GM19193 (cell line): ENCODE data around the gene ZNF576.

ENCODE experiments used
- POLR2A ChIP-seq: IDR thresholded peaks from 4 replicates; pipeline ENCODE4 v1.6.1; 2011; ENCODE audit not compliant: insufficient read depth, insufficient read length; ENCODE audit errors: extremely low read depth

ZNF576 gene

DNA sequence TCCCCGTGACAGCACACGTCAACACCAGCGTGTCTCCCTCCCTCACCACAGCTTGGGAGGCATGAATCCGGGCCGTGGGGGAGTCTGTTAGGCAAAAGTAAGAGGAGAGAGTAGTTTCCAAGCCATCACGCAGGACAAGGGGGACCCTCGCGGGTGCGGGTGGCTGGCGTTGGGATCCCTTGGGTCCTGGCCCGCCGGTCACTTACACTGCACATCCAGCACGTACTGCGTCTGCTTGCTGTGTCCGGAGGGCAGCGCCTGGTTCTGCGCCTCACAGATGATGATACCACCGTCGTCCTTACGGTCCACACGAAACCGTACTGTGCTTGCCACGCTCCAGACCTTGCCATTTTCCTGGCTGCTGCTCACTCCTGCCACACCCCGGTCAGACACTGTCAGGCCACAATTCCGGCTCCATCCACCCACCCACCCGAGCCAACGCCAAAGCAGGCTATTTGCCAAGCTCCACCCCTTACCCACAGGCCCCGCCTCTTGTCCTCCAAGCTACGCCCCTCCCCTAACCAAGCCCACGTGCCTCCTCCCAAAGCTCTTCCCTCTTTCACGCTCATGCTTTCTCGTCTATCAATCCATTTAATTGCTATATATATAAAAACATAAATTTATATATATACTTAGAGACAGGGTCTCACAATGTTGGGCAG lies 29.7 kb downstream of the ZNF576 start:
- TF ChIP-seq POLR2A, result no peak

DNA sequence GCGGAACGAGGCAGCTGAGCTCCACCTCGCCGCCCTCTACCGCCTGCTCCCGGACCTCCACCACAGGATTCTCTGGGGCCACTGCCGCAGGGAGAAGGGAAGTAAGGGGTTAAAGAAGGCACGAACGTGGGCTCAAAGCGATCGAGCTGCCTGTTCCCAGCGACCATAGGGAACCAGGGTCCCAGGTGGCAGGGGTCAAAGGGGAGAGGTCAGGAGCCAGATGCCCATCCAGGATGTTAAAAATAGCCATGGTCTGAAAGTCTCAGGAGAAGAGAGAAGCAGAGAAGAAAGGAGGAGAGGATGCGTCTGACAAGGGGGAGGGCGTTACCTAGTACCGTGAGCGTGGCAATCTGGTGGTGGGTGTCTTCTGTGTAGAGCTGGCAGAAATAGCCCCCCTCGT lies 30.4 kb downstream of the ZNF576 start:
- no peak for TF ChIP-seq POLR2A

DNA sequence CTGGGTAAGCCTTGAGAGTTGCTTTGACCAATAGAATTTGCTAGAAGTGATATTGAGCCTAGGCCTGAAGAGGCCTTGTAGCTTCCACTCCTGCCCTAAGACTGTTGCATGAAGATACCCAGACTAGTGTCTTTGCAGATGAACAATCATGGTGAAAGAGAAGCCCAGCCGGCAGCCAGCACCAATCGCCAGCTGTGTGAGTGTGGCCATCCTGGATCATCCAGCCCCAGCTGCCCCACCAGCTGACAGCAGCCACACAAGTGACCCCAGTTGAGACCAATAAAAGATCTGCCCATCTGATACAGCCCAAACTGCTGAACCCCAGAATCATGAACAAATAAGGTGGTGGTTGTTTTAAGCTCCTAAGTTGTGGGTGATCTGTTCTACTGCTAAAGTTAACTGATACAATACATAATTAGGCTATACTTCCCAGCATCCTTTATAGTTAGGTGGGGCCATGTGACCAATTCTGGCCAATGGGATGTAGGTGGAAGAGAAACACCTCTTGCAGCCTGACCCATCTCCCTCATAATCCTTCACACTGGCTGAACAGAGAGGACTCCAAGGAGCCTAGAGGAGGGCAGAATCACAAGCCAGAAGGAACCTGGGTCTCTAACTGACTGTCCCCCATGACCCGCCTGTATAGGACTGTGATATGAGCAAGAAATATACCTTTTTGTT lies 32.4 kb downstream of the ZNF576 start:
- no peak for TF ChIP-seq POLR2A

DNA sequence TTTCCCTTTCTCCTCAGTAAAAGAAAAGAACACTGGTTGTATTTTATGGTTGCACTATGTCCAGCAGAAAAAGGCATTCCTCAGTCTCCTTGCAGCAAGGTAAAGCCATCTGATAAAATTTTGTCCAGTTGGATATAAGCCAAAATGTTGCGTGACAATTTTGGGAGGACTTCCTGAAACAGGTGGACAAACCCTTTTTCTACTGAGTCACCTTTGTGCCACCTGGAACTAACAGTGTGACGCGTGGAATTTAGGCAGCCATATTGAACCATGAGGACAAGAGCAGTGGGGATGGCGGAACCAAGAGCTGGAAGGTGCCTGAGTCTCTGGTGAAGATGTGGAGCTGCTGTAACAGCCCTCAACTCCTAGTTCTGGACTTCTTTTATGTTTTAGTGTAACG lies 35.1 kb downstream of the ZNF576 start:
- TF ChIP-seq POLR2A, result no peak

DNA sequence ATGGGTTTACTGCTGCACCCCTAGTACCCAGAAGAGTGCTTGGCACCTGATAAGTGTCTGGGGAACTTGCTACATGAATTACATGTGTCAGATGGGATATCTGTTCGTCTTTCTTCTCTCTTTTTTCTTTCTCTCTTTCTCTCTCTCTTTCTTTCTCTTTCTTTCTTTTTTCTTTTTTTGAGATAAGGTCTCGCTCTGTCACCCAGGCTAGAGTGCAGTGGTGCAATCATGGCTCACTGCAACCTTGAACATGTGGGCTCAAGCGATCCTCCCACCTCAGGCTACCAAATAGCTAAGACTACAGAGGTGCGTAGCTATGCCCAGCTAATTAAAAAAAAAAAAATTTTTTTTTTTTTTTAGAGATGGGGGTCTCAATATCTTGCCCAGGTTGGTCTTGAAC lies 37.1 kb downstream of the ZNF576 start:
- no peak for TF ChIP-seq POLR2A

DNA sequence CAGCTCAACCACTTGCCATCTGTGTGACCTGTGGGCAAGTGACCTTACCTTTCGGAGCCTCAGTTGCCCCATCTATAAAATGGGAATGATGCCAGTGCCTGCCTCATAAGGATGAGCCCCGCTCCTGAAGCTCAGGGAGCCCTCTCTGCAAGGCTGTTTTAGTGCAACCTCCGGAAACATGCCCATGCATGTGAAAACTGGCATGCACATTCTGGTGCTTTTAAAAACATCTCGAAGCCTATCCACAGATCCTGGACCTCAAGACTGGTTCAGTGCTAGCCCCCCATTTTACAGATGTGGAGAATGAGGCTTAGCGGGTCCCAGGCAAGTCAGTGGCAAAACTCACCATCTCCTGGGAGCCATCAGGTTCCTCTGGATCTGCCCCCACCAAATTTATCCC lies 37.7 kb downstream of the ZNF576 start:
- no peak for TF ChIP-seq POLR2A

DNA sequence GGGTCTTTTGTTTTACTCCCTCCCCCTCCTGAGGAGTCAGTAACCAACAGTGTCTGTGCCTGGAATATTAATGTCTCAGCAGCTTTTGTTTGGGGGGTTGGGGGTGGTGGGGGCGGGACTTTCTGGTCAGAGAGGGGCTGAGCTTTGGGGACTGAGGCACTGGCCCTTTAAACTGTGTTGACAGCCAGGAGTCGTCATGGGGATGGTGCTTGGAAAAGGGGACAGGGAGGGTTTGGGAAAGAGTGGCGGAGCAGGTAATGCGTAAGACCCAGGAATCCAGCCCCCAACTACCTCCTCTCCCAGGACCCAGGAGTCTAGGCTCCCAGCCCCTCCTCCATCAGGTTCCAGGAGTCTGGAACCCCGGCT lies 38.1 kb downstream of the ZNF576 start:
- no peak for TF ChIP-seq POLR2A

DNA sequence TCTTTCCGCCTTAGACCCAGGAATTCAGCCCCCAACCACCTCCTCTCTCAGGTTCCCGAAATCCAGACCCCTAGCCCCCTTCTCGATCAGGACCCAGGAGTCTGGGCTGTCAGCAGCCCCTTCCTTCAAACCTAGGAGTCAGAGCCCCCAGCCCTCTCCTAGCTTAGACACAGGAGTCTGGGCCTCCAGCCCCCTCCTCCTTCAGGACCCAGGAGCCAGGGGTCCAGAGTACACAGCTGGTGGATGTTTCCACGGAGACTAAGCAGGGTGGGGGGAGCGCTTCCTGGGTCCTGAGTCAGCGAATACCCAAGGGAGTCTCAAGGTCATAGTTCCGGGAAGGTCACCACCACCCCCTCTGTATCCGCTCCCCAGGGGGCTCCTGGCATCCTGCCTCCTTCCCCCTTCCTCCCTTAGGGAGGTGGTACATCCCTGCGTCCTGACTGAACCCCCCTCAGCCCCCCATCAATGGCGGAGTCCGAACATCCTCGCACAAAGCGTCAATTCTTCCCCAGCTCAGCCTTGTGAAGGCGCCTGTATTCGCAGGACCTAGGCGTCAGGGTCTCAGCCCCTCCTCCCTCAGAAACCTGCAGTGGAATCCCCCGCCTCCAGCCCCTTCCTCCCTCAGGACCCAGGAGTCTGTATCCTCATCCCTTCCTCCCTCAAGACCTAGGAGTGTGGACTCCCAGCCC lies 38.6 kb downstream of the ZNF576 start:
- TF ChIP-seq POLR2A, result no peak

DNA sequence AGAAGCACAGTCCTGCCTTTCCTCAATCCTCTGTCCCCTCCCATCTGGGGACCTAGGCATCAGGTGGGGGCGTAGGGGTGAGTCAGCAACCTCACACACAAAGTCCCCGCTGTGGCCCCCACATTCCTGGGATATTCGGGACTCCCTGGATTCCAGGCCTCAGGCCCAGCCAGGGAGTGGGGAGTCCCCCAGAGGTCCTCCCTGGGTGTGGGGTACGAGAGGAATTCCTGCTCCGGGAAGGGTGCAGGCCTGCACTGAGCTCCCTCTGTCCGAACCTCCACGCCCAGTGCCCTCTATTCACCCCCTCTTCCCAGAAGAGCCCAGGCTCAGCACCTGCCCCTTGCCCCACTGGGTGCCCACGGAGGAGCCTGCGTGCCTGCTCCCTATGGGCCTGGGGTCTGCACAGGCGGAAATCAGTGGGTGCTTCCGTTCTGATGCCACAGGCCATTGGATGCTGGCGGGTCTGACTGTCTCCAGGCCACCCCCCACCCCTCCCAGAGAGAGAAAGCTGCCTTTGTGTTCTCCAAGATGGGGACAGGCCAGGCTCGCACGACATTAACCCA lies 39.8 kb downstream of the ZNF576 start:
- no peak for TF ChIP-seq POLR2A

DNA sequence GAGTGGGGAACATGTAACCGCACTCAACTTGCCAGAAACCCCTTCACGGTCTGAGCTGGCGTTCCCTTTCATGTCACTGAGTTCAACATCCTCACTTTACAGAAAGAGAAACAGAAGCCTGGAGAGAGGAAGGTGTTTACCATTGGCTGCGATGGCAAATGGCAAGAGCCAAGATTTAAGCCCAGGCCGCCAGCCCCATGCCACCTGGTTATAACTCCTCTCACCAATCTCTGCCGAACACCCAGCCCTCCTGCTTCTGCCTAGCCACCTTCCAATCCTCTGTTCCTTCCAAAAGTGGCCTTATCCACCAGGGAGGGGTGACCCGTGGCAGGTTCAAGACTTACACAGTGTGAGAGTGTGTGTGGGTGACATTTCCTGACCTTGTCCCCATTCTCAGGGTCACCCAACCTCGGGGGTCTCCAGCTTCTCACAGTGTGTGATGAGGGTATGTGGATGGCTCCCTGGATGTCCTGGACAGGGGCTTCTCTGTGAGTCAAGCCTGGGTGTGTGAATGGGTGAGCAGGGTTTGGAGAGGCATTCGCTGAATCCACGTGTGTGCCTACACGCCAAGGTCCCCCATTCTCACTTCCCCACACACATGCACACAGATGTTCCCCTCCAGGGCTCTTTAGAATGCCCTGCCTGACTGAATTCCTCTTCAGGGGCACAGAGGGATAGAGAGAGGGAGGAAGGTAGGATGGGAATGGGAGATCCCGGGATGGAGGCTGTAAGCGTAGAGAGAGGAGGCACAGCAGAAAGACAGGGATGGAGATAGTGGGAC lies 42.0 kb downstream of the ZNF576 start:
- no peak for TF ChIP-seq POLR2A

DNA sequence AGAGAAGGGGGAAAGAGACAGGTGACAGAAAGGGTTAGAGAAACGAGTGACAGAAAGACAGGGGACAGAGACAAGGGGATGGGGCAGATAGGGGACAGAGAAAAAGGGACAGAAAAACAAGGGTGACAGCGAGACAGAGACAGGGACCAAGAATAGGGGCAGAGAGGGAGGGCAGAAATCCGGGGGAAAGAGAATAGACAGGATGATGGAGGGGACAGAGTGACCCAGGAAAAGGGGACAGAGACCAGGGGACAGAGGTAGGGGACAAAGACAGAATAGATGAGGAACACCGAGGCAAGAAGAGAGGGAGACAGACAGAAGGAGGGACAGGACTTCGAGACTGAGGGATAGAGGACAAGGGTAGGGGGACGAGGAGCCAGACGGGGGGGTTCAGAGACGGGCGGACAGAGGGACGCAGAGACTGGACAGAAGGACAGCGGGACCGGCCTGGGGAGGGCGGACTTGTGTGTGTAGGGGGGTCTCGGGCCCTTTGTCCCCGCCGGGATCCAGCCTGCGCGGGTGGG lies 42.7 kb downstream of the ZNF576 start:
- TF ChIP-seq POLR2A, result no peak

DNA sequence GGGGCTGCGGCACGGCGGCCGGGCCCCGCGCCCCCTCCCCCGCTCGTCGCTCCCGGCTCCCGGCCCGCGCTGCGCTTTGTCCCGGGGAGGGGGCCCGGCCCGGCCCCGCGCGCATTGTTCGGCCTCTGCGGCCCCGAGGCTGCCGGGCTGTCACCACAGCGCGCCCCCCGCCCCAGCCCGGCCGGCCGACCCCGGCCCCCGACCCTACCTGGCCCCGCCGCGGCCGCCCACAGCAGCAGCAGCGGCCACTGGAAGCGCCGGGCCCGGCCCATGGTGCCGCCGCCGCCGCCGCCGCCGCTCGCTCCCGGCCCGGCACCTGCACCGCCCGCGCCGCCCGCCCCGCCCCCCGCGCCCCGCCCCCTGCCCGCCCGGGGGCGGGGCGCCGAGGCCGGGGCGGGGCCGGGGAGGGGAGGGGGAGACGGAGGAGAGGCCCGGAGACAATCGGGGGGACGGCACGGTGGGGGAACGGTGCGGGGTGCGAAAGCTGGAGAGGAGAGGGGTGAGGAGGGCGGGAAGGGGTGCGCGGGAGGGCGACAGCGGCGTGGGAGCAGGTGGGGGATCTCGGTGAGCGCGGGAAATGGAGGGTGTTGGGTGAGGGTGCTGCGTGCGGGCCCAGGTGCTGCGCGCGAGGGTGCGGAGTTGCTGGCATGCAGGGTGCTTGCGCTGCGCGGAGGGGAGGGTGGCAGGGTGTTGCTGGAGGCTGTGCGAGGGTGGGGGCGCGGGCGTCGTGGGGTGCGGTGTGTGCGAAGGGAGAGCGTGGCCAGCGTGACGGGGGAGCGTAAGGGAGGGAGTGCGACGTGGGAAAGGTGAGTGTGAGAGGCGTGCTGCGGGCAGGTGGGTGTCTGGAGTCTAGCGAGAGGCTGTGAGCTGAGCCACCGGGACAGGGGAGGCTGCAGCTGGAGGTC lies 43.4 kb downstream of the ZNF576 start, which contains the start of gene CADM4:
TSS of gene CADM4 (minus strand) at position 332 of the 905 bp plus-strand sequence. CDS start at position 272, 60 bp downstream.
- TF ChIP-seq POLR2A, result no peak

DNA sequence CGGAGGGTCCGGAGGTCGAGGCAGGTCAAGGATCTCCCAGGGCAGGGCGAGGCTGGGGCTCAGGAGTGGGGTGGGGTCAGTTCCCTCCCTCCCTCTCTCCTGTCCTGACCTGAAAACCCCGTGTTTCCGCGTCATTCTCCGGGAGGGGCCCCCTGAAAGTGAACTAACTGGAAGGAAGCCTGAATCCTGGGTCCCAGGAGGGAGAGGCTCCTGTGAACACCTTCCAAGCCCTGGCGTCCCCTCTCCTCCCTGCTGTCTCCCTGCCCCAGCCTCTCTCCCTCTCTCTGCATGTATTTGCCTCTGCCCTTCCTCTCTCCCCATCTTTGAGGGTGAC lies 44.0 kb downstream of the ZNF576 start:
- no peak for TF ChIP-seq POLR2A

DNA sequence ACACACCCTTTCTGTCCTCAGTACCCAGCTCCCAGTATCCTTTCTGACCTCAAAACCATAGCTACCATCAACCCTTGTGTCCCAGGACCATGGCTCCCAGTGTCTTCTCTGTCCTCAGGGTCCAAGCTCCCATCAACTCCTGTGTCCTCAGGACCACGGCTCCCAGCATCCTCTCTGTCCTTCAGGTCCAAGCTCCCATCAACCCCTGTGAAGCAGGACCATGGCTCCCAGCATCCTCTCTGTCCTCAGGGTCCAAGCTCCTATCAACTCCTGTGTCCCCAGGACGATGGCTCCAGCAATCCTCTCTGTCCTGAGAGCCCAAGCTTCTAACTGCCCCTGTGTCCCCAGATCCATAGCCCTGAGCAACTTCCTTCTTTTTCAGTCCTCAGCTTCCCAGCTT lies 44.9 kb downstream of the ZNF576 start:
- no peak for TF ChIP-seq POLR2A

DNA sequence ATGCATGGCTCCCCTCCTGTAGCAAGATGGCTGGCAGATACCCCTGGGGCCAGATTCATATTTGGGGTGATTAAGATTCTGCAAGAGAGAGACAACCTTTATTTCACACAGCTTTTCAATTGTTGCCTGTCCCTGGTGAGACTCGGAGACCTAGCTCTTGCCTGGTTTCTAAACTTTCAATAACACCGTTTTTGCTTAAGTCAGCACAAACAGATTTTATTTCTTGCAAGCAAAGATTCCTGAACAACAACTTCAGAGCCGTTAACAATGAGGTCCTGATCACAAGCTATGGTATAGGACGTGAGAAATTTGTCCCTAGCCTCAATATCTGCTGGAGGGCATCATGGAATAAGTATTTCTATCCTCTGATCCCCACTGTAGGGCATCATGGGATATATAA lies 46.1 kb downstream of the ZNF576 start:
- no peak for TF ChIP-seq POLR2A

DNA sequence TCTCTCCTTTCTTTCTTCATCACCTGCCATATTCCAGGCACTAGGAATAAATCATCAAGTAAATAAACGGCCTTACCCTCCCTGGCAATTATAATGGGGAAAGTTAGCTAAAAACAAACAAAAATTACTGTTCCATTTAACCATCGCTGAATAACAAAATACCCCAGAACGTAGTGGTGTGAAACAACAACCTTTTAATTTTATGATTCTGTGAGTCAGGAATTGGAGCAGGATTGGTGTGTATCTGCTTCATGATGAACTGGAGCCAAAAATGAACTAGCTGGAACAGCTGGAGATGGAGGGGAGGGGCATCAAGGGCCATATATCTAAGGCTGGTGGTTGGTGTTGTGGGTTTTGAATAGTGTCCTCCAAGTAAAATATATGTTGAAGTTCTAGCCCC lies 46.9 kb downstream of the ZNF576 start:
- no peak for TF ChIP-seq POLR2A
